GM19193 (cell line): ENCODE measurements around the gene PROS1.

ENCODE experiments used
- POLR2A ChIP-seq: IDR thresholded peaks from 4 replicates; pipeline ENCODE4 v1.6.1; 2011; ENCODE audit not compliant: insufficient read depth, insufficient read length; ENCODE audit errors: extremely low read depth

Gene PROS1

GRCh38 chr3:93988764-93989163, 15.1 kb upstream of the PROS1 start:
- TF ChIP-seq POLR2A: no peak

GRCh38 chr3:93988283-93988682, 14.6 kb upstream of the PROS1 start:
- no peak for TF ChIP-seq POLR2A

DNA sequence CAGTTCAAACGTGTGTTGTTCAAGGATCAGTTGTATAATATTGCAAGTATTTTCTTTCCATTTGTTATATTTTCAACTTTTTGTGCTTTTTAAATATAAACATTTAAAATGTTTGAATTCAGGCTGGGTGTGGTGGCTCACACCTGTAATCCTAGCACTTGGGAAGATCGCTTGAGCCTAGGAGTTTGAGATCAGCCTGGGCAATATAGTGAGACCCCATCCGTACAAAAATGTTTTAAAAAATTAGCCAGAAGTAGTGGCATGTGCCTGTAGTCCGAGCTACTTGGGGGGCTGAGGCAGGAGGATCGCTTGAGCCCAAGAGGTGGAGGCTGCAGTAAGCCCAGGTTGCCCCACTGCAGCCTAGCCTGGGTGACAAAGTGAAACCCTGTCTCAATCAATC, 10.9 kb upstream of the PROS1 start:
- TF ChIP-seq POLR2A: no peak

DNA sequence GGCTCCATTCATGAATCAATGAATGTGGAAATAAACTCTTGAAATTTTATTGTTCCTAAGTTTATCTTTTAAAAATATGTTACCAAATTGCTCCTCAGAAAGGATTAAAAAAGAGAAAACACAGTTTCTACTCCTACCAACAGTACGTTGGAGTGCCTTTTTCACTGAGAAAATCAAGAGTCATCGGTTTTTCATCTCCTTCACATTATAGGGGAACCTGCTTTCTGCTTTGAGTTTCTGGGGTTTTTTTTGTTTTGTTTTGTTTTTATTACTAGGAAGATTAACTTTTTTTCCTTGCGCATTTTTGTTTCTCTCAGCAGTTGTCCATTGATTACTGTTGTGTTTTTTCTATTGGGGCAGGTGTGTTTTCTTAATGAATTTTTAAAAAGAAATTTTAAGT, 9.7 kb upstream of the PROS1 start:
- no peak for TF ChIP-seq POLR2A

DNA sequence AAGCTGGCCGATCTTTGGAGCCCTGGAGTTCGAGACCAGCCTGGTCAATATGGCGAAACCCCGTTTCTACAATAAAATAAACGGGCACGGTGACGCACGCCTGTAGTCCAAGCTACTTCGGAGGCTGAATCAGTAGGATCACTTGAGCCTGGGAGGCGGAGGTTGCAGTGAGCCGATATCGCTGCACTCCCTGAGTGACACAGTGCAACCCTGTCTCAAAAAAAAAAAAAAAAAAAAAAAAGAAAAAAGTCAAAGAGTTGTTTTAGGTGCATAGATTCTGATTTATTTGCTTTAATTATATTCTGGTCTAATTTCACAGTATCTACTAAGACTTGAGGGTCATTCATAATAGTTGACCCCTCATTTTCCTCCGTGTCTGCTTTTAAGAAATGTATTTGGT, 8.0 kb upstream of the PROS1 start:
- no peak for TF ChIP-seq POLR2A

DNA sequence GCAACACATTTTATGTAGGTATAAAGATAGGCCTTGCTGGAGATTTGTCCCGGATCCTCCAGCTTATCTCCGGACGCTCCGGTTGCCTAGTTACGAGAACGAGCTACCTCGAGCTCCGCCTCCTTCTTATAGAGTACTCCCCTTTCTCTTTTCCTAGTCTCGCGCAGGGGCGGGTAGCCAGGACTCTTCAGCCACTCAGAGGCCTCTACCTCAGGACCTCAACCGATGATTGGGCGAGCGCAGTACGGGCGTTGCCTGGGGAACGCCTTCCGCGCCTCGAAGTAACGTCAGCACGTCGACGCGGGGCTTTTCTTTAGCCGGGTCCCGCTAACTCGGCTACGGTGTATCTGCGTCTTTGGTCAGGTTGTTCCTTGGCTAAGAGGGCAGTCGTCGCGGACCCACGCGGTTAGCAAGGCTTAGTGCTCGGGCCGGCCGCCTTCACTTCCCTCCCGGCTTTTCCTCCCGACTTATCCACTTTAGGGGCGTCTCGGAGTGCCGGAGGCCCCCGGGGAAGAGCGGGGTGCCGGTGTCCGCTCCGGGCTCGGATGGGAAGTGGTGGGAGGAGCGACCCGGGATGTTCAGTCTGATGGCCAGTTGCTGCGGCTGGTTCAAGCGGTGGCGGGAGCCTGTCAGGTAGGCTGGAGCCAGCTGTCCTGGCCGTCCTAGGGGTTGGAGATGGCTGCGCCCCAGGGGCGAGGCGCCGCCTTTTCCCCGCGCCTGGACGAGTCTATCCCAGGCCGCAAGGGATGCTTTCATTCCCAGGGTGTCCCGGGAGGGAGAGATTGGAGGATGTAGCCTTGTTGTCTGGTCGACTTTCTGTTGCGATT, 6.4 kb upstream of the PROS1 start, which contains the start of gene ARL13B:
ARL13B (plus strand) TSS at position 306 of the 827 bp plus-strand sequence; CDS start at position 575, 269 bp downstream.
- peak; percentile 76 for TF ChIP-seq POLR2A

DNA sequence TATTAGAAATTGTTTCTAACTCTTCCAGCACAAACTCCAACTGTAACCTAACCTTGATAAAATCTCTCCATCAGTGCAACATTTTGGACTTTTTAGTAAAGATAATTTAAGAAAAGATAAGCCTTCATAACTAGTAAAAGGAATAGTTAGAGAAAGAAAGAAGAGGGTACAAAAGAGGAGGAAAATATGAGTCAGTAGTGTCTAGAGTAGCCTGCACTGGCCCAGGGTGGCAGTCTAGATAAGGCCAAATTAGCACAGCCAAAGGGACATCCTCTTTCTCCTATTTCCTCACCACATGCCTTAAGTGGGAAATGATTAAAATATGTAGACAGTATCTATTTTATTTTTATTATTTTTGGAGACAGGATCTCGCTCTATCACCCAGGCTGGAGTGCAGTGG, 3.7 kb downstream of the PROS1 start:
- TF ChIP-seq POLR2A: no peak

GRCh38 chr3:93969443-93969842, 4.3 kb downstream of the PROS1 start:
- TF ChIP-seq POLR2A: no peak

GRCh38 chr3:93962798-93963197, 10.9 kb downstream of the PROS1 start:
- TF ChIP-seq POLR2A: no peak

- TF ChIP-seq POLR2A: no peak
Observed at GRCh38 chr3:93961489-93961888, 12.2 kb downstream of the PROS1 start.

DNA sequence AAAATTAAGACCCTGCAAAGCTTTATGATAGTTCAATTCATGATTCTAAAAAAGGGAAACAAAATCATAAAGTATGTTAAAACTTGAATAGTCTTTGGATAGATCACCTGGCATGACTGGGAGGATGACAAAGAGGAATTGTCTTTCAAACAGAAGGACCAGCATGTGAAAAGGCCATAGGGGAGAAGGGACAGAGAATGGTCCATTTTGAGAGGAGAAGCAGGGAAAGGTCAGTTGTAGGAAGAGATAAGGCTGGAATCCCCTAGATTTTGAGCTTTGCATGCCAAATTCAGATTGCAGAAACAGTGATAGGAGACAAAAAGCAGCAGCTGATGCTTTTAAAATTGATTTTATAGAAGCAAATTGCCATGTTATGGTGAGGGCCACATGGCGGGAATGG, 12.7 kb downstream of the PROS1 start:
- TF ChIP-seq POLR2A: no peak

DNA sequence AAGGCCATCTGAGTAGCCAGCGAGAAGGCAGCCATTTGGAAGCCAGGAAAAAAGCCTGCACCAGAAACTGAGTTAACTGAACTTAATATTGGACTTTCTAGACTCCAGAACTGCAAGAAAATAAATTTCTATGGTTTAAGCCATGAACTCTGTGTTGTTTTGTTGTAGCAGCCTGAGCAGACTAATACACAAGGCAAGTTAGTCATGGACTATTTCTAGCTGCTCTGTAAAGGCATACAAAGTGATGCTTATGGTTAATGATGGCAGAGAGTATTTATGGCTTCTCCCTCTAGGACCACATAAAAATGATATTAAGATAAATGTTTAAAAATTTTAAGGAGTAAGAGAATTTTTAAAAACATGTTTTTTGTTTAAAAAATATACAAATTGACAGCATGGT, 37.1 kb downstream of the PROS1 start:
- no peak for TF ChIP-seq POLR2A

DNA sequence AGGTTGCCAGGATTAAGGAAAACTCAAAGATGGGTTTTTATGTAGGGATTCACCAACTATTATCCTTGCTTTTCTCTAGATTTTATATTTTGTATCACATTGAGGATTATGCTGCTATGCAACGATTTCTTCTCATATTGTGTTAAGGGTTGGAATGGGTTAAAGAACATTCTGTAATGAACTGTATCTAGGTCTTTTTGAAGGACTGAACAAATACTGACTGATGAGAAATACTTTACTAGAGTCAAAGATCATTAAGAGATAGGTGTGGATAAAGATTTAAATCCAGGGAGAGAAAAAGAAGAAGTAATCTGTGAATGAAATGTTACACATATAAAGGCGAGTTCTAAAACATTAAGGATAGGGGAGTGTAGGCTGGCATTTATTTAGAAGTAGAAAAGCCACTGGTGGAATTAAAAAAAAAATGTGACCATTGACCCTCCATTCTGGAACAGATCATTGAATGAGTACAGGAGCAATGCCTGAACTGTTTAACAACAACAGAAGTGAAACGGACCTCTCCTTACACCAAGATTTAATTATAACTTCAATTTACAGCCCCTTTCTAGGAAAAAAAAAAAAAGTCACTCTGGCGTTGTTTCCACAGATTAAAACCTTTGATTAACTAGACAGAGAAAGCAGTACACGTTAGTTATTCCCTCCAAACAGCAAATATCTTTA, 39.2 kb downstream of the PROS1 start:
- TF ChIP-seq POLR2A: no peak

DNA sequence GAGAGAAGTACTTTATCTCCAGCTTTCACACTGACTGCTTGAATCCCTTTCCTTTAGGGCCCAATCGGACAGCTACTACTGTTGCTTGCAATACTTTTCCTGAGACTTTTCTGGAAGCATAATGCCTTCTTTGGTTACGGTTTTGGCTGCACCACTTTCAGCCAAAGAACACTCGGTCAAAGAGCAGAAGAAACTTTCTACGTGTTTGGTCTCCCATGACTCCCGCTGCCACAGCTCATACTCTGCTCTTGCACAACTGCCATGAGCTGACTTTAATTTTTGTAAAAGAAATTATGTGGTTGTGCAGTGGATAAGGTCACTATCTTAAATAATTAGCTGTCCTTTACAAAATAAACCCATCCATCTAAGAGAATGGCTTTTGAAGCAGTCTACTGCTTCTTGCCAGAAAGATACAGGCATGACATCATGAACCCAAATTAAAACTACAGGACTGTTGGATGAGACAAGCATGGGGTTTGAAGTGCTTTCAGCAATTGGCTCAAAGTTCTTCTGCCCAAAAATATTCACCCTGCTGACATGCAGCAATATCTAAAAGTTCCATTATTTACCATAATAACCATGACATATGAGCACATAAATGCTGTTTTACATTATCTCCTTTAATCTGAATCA, 42.0 kb downstream of the PROS1 start:
- TF ChIP-seq POLR2A: no peak

GRCh38 chr3:93930041-93930440, 43.7 kb downstream of the PROS1 start:
- no peak for TF ChIP-seq POLR2A

DNA sequence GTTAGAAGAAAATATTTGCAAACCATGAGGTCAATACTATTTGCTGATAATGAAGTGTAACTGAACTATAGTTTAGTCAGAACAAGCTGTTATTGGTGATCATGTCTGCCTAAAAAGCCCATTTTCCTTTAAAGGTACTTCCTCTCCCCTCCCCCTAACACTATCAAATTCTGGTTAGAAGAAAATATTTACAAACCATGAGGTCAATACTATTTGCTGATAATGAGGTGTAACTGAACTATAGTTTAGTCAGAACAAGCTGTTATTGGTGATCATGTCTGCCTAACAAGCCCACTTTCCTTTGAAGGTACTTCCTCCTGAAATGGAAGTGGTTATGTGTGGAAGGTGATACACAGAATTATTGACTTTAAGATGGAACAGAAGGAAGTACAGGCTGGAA, 46.9 kb downstream of the PROS1 start:
- TF ChIP-seq POLR2A: no peak
